ENCODE data around the gene SNTA1.

Gene SNTA1

GRCh38 chr20:33386673-33387072 lies 56.9 kb downstream of the SNTA1 start:
- Mint-ChIP-seq H3K36me3 (ENCODE audit: low read depth) (peaks cover 67% of the 10 kb centered on the region), H3K9me3 (peaks cover 14% of the 10 kb centered on the region), H3K4me1 (peaks cover under 1% of the 10 kb centered on the region), H3K27ac (no peak overlapping the region), H3K27me3 (ENCODE audit: low read depth, poor library complexity) (no peaks in the 10 kb centered on the region), H3K4me3 (no peak overlapping the region)
- no peak for DNase-seq
- no peak for TF ChIP-seq CTCF (IDR thresholded peaks at IDR 0.05)

GRCh38 chr20:33377366-33377765 lies 66.2 kb downstream of the SNTA1 start:
- no peaks in the 10 kb centered on the region for H3K4me1 Mint-ChIP-seq
- H3K9me3 Mint-ChIP-seq: peaks cover 7% of the 10 kb centered on the region
- H3K4me3 Mint-ChIP-seq: no peak overlapping the region
- no peak overlapping the region for H3K27ac Mint-ChIP-seq
- H3K36me3 Mint-ChIP-seq (ENCODE audit: low read depth): peaks cover 76% of the 10 kb centered on the region
- no peak for TF ChIP-seq CTCF (IDR thresholded peaks at IDR 0.05)
- H3K27me3 Mint-ChIP-seq (ENCODE audit: low read depth, poor library complexity): no peaks in the 10 kb centered on the region
- DNase-seq: no peak

- Mint-ChIP-seq H3K4me1 (no peaks in the 10 kb centered on the region), H3K27ac (peak overlapping the region; percentile 2), H3K27me3 (ENCODE audit: low read depth, poor library complexity) (no peaks in the 10 kb centered on the region), H3K9me3 (peaks cover 7% of the 10 kb centered on the region), H3K4me3 (no peak overlapping the region), H3K36me3 (ENCODE audit: low read depth) (peaks cover 80% of the 10 kb centered on the region)
- DNase-seq: no peak
- no peak for TF ChIP-seq CTCF (IDR thresholded peaks at IDR 0.05)
Observed at GRCh38 chr20:33373735-33374605, 69.6 kb downstream of the SNTA1 start.

GRCh38 chr20:33372993-33373441 lies 70.5 kb downstream of the SNTA1 start:
- Mint-ChIP-seq H3K4me3 (no peak overlapping the region), H3K36me3 (ENCODE audit: low read depth) (peaks cover 71% of the 10 kb centered on the region)
- no peak for TF ChIP-seq CTCF (IDR thresholded peaks at IDR 0.05)

GRCh38 chr20:33370291-33370690 lies 73.3 kb downstream of the SNTA1 start:
- TF ChIP-seq CTCF (IDR thresholded peaks at IDR 0.05): no peak
- Mint-ChIP-seq H3K4me3 (no peak overlapping the region), H3K4me1 (no peaks in the 10 kb centered on the region), H3K27ac (no peak overlapping the region), H3K36me3 (ENCODE audit: low read depth) (peaks cover 71% of the 10 kb centered on the region), H3K27me3 (ENCODE audit: low read depth, poor library complexity) (no peaks in the 10 kb centered on the region), H3K9me3 (no peaks in the 10 kb centered on the region)
- DNase-seq: no peak

More at GRCh38 chr20:33372993-33373441, 70.5 kb downstream of the SNTA1 start:
- Mint-ChIP-seq H3K4me1 (no peaks in the 10 kb centered on the region), H3K27me3 (ENCODE audit: low read depth, poor library complexity) (no peaks in the 10 kb centered on the region), H3K9me3 (peaks cover 7% of the 10 kb centered on the region), H3K27ac (no peak overlapping the region)
- no peak for DNase-seq

- no peak overlapping the region for H3K4me3 Mint-ChIP-seq
- no peaks in the 10 kb centered on the region for H3K27me3 Mint-ChIP-seq (ENCODE audit: low read depth, poor library complexity)
- H3K9me3 Mint-ChIP-seq: no peaks in the 10 kb centered on the region
- H3K4me1 Mint-ChIP-seq: no peaks in the 10 kb centered on the region
- H3K27ac Mint-ChIP-seq: no peak overlapping the region
- TF ChIP-seq CTCF (IDR thresholded peaks at IDR 0.05): no peak
- DNase-seq: no peak
- peaks cover 78% of the 10 kb centered on the region for H3K36me3 Mint-ChIP-seq (ENCODE audit: low read depth)
Observed at GRCh38 chr20:33362898-33363297, 80.7 kb downstream of the SNTA1 start.
